ENCODE measurements around the gene ZNF146. TPM values are rescaled to one million over a fixed set of nuclear protein-coding genes. Genes with fewer than 3 reads are reported as not detected.

The ZNF146 gene
- total and polyA plus RNA-seq, 2 experiments from 2014 or later, result 143 to 249 TPM

- Mint-ChIP-seq H3K27ac (no peak overlapping the region), H3K27me3 (ENCODE audit: insufficient read depth, low read depth, poor library complexity) (peaks cover 2% of the 10 kb centered on the region), H3K9me3 (peaks cover 39% of the 10 kb centered on the region), H3K4me1 (no peaks in the 10 kb centered on the region), H3K4me3 (no peak overlapping the region), H3K36me3 (ENCODE audit: low read depth) (peaks cover 15% of the 10 kb centered on the region)
- H3K4me3 ChIP-seq, result no peak overlapping the region
- H3K36me3 ChIP-seq (ENCODE audit: insufficient read depth), result no peaks in the 10 kb centered on the region
- ATAC-seq (no peak), DNase-seq (ENCODE audit: low spot score) (no peak)
- no peak overlapping the region for H3K4me2 ChIP-seq
- H2AFZ ChIP-seq, result no peak overlapping the region
- H3K79me2 ChIP-seq (replicated peaks; ENCODE audit: insufficient read depth), result no peaks in the 10 kb centered on the region
- H4K20me1 ChIP-seq (replicated peaks; ENCODE audit: insufficient read depth), result no peaks in the 10 kb centered on the region
- no peaks in the 10 kb centered on the region for H3F3A ChIP-seq (replicated peaks; ENCODE audit: low read depth)
- H3K4me1 ChIP-seq (ENCODE audit: insufficient read depth), result no peaks in the 10 kb centered on the region
- peaks cover 3% of the 10 kb centered on the region; the same call in 1 of the 2 replicates for H3K9me2 ChIP-seq (ENCODE audit: insufficient read depth)
- no peaks in the 10 kb centered on the region for H3K27me3 ChIP-seq (ENCODE audit: insufficient read depth)
- no peak for TF ChIP-seq EZH2phosphoT487 (IDR thresholded peaks at IDR 0.05; ENCODE audit: unreplicated experiment)
- TF ChIP-seq ZNF114 (CRISPR knock-in tag; IDR thresholded peaks at IDR 0.05), result no peak
- no peak for TF ChIP-seq JUNB (IDR thresholded peaks at IDR 0.05; ENCODE audit: unreplicated experiment)
- TF ChIP-seq CREB1 (CRISPR knock-in tag; IDR thresholded peaks at IDR 0.05; ENCODE audit: low read depth), result no peak
- TF ChIP-seq NANOG (IDR thresholded peaks at IDR 0.05; ENCODE audit: borderline replicate concordance), result no peak
- TF ChIP-seq STAT1 (IDR thresholded peaks at IDR 0.05; ENCODE audit: unreplicated experiment), result no peak
- H3K27ac ChIP-seq (ENCODE audit: low read depth), result no peak overlapping the region
Measured at GRCh38 chr19:36254848-36255247, 39.9 kb downstream of the ZNF146 start.

- Mint-ChIP-seq H3K27me3 (ENCODE audit: insufficient read depth, low read depth, poor library complexity) (peaks cover 2% of the 10 kb centered on the region), H3K9me3 (peaks cover 39% of the 10 kb centered on the region), H3K27ac (no peak overlapping the region), H3K4me1 (no peaks in the 10 kb centered on the region), H3K36me3 (ENCODE audit: low read depth) (peaks cover 15% of the 10 kb centered on the region), H3K4me3 (no peak overlapping the region)
- DNase-seq (ENCODE audit: low spot score) (no peak), ATAC-seq (no peak)
- H3K4me2 ChIP-seq, result no peak overlapping the region
- no peaks in the 10 kb centered on the region for H3K79me2 ChIP-seq (replicated peaks; ENCODE audit: insufficient read depth)
- no peaks in the 10 kb centered on the region for H3F3A ChIP-seq (replicated peaks; ENCODE audit: low read depth)
- no peaks in the 10 kb centered on the region for H3K36me3 ChIP-seq (ENCODE audit: insufficient read depth)
- no peaks in the 10 kb centered on the region for H3K4me1 ChIP-seq (ENCODE audit: insufficient read depth)
- no peak overlapping the region for H2AFZ ChIP-seq
- no peaks in the 10 kb centered on the region for H4K20me1 ChIP-seq (replicated peaks; ENCODE audit: insufficient read depth)
- H3K9me2 ChIP-seq (ENCODE audit: insufficient read depth), result peaks cover under 1% of the 10 kb centered on the region; the same call in 1 of the 2 replicates
- H3K4me3 ChIP-seq, result no peak overlapping the region
- no peak for TF ChIP-seq POLR2AphosphoS5 (IDR thresholded peaks at IDR 0.05; ENCODE audit: low read depth)
- TF ChIP-seq NANOG (IDR thresholded peaks at IDR 0.05; ENCODE audit: borderline replicate concordance), result no peak
- no peak for TF ChIP-seq CREB1 (CRISPR knock-in tag; IDR thresholded peaks at IDR 0.05; ENCODE audit: low read depth)
- TF ChIP-seq ZNF331 (CRISPR knock-in tag; IDR thresholded peaks at IDR 0.05; ENCODE audit: low read depth), result no peak
- no peak for TF ChIP-seq ZNF462 (CRISPR knock-in tag; IDR thresholded peaks at IDR 0.05)
- no peak for TF ChIP-seq ETS1 (IDR thresholded peaks at IDR 0.05)
- TF ChIP-seq ZNF114 (CRISPR knock-in tag; IDR thresholded peaks at IDR 0.05), result no peak
- no peak for TF ChIP-seq EZH2phosphoT487 (IDR thresholded peaks at IDR 0.05; ENCODE audit: unreplicated experiment)
- TF ChIP-seq EZH2 (IDR thresholded peaks at IDR 0.05; ENCODE audit: low read depth, unreplicated experiment), result no peak
- H3K27me3 ChIP-seq (ENCODE audit: insufficient read depth), result no peaks in the 10 kb centered on the region
- H3K27ac ChIP-seq (ENCODE audit: low read depth), result no peak overlapping the region
Measured at GRCh38 chr19:36255316-36255715, 40.4 kb downstream of the ZNF146 start.

Data from GM23338 (cell line).